NB4 (cell line): ENCODE results near the gene ZNF764.

Experiments used
- CTCF ChIP-seq: IDR thresholded peaks from one replicate; pipeline ENCODE4 v1.5.1; 2012; ENCODE audit warnings: low read depth, low read length
- POLR2A ChIP-seq: IDR thresholded peaks from 2 replicates; pipeline ENCODE4 v1.6.1; 2011; ENCODE audit warnings: mild to moderate bottlenecking; ENCODE audit not compliant: insufficient read length; ENCODE audit errors: extremely low read depth

DNA sequence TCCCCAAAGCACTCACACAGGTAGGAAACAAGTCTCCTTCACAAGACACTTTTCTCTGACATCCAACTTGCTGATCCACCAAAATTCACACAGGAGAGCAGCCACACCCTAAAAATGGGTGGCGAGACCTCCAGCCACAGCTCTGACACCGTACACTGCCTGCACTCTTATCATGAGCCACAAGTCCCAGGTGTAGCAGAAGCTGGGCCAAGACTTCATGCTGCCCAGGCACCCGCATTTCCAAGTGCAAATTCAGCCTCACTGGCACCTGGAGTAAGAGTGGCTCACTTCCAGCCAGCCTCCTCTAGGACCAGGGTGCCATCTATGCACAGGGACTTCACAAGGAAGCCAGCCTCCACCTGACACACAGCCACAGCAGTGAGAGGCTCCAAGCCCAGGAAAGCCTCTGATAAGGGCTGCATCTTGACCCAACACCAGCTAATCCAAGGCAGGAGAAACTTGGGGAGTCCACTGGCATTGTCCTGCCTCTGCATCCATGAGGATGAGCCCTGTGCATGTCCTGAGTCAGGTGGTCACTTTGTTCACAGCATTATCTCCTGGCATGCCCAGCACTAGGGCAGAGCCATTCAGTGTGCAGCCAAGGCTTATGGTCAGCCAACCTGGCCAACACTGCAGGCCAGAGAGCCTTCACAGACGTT, 29.2 kb downstream of the ZNF764 start:
- TF ChIP-seq CTCF (no peak), POLR2A (no peak)
